Testis (tissue), 2 donors: ENCODE results near the gene ZNF25.

ENCODE experiments used
- POLR2A ChIP-seq: fragments of 450-650 bp; IDR thresholded peaks from one replicate; pipeline ENCODE4 v1.6.1; 2017; ENCODE audit warnings: antibody characterized with exemption, mild to moderate bottlenecking, moderate library complexity
- TF ChIP-seq, protein P1 (sequence below), 3 experiments: fragments of 450-650 bp in 2 of 3; fragments of 200-600 bp in 1 of 3; sonication (generic) in 1 of 3; IDR thresholded peaks; one replicate each; pipeline ENCODE4 v1.5.1; 2016 to 2019; ENCODE audit warnings: antibody characterized with exemption in 3 of 3, mild to moderate bottlenecking in 2 of 3, moderate library complexity in 1 of 3

DNA sequence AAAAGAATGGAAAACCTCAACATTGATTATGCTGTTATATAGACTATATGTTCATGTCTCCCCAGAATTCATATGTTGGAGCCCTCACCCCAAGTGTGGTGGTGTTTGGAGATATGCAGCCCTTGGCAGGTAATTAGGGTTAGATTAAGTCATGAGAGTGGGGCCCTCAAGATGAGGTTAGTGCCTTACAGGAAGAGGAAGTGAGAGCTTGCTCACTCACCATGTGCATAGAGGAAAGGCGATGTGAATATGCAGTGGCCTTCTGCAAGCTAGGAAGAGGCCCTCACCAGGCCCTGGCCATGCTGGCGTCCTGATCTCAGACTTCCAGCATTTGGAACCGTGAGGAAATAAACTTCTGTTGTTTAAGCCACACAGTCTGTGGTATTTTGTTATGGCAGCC lies 48.8 kb upstream of the ZNF25 start:
- TF ChIP-seq, protein P1, sequence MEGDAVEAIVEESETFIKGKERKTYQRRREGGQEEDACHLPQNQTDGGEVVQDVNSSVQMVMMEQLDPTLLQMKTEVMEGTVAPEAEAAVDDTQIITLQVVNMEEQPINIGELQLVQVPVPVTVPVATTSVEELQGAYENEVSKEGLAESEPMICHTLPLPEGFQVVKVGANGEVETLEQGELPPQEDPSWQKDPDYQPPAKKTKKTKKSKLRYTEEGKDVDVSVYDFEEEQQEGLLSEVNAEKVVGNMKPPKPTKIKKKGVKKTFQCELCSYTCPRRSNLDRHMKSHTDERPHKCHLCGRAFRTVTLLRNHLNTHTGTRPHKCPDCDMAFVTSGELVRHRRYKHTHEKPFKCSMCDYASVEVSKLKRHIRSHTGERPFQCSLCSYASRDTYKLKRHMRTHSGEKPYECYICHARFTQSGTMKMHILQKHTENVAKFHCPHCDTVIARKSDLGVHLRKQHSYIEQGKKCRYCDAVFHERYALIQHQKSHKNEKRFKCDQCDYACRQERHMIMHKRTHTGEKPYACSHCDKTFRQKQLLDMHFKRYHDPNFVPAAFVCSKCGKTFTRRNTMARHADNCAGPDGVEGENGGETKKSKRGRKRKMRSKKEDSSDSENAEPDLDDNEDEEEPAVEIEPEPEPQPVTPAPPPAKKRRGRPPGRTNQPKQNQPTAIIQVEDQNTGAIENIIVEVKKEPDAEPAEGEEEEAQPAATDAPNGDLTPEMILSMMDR (IDR thresholded peaks at IDR 0.05) = no peak
- no peak for TF ChIP-seq POLR2A
